Aortic smooth muscle cell (primary cell): ENCODE data around the gene RHOT2. TPM values are rescaled to one million over a fixed set of nuclear protein-coding genes. Genes with fewer than 3 reads are reported as not detected.

Source experiments
- total RNA-seq: library from RNA; depleted of rRNA; stranded (reverse); fragments of >200 nt; gene quantifications from 2 replicates; pipeline ENCODE4 v1.2.3, GENCODE V29; 2014

Gene RHOT2
- total RNA-seq: 27.2 and 32.1 TPM in 2 replicates

DNA sequence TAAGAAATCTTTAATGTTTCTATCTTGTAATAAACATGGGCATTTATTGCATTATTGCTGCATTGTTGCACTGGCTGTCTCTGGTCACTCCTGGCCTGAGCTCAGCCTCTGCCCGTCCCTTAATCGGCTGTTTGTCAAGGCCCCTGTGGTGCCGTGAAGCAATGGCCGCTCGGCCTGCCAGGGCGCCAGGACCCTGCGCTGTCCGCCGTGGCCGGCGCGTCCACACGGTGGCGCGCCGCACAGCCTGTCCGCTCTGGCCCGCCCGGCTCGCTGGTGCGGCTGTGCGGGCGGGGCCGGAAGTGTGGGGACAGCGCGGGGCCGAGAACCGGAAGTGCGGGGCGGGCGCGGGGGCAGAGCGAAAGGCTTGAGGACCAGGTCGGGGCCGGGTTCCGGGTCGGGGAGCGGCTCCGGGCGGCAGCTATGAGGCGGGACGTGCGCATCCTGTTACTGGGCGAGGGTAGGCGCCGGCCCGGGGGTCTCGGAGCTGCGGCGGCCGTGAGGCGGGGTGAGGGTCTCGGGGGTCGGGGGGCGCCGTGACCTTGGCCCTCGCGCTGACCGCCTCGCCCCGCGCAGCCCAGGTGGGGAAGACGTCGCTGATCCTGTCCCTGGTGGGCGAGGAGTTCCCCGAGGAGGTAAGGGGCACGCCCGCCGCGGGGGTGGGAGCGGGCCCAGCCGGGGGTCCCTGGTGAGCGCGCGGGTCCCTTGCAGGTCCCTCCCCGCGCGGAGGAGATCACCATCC, at the start of gene RHOT2:
Gene RHOT2, plus strand, starts transcription at position 353 of the 739 bp plus-strand sequence. Its CDS starts 68 bp downstream, at position 421.

DNA sequence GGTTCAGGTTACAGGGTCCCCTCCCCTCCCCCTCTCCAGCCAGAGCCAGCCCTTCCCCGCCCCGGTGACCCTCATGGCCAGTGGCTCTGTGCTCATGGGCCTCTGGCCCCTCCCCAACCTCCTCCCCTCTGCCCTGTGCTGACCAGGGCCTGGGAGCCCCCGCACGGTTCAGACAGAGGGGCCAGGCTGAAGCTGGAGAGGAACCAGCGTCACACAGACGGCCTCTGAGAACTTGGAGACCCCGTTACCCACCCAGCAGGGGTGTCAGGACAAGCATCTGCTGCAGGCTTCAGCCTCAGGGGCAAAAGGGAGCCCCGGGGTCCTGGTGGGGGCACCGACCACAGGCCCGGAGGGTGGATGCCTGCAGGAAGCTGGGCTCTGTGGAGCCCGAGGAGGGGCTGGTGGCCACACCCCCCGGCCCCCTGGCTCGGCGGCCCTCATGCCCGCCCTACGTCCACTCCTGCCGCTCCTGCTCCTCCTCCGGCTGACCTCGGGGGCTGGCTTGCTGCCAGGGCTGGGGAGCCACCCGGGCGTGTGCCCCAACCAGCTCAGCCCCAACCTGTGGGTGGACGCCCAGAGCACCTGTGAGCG, 37.0 kb upstream of the RHOT2 start, which contains the start of gene WFIKKN1:
Gene WFIKKN1, plus strand, starts transcription at position 171 of the 591 bp plus-strand sequence. Its CDS starts 269 bp downstream, at position 440.

DNA sequence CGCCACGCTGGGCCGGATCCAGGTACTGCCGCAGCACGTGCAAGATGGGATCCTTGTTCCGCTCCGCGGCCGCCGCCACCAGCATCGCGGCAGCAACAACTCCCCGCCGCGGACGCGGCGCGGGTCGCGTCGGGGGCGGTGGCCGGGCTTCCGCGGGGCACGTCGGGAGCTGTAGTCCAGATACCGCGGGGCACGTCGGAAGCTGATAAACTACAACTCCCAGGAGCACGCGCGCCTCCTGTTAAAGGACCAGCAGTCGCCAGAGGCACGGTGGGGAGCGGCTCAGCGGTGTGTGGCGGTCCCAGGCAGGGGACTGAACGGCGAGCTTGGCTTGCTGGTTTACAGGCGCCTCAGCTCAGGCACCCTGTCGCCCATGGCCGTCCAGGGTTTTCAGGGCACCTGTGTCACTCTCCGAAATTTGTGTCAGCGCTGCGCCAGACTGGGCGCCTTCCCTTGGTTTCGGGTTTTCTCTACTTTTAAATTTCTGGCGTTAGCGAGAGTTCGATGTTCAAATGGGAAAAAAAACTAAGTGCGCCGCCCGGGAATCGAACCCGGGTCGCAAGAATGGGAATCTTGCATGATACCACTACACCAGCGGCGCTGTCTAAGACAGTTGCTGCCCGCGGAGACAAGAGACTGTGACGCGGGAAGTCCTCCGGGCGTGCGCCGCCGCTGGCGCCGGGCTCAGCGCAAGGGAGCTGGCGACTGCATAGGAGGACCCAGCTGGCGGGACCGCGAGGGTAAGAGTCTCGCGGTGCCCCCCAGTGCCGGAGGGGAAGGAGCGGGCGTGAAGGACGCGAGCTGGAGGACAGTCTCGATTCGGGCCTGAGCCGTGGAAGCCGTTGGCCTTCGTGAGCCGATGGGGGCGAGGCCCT, 31.5 kb upstream of the RHOT2 start, which contains the start of gene METTL26:
Gene METTL26, minus strand, starts transcription at position 100 of the 875 bp plus-strand sequence. Its CDS starts 15 bp downstream, at position 85.

DNA sequence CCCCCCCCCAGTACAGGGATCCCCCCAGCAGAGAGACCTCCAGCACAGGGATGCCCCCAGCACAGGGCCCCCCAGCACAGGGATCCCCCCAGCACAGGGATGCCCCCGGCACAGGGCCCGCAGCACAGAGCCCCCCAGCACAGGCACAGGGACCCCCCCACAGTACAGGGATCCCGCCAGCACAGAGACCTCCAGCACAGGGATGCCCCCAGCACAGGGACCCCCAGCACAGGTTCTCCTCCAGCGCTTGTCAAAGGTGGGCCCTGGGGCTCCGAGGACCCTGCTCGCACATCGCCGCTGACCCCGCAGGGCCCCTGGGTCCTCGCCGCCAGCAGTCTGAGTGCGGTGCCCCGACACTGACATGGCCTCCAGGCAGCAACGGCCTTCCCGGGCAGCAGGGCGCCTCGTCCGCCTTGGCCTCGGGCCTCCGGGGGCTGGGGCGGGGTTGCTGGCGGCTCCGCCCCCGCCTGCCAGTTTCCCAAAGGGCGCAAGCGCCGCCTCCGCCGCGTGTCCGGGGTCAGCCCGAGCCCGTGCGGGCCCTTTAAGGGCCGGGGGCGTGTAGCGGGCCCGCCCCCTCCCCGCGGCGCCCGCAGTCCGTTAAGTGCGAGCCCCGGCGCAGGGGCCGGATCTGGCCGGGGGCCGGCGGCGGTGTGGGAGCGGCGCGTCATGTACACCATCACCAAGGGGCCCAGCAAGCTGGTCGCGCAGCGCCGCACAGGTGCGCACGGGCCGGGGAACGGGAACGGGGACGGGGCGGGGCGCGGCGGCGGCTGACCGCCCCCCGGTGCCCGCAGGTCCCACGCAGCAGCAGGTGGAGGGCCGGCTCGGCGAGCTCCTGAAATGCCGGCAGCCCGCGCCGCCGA, 26.4 kb upstream of the RHOT2 start, which contains the start of gene MCRIP2:
Gene MCRIP2, plus strand, starts transcription at position 503 of the 863 bp plus-strand sequence. Its CDS starts 164 bp downstream, at position 667.

GRCh38 chr16:648781-649589, 18.9 kb upstream of the RHOT2 start, which contains the start of gene WDR90:
Gene WDR90, plus strand, starts transcription at chr16:649365. Its CDS starts 52 bp downstream, at chr16:649417.

DNA sequence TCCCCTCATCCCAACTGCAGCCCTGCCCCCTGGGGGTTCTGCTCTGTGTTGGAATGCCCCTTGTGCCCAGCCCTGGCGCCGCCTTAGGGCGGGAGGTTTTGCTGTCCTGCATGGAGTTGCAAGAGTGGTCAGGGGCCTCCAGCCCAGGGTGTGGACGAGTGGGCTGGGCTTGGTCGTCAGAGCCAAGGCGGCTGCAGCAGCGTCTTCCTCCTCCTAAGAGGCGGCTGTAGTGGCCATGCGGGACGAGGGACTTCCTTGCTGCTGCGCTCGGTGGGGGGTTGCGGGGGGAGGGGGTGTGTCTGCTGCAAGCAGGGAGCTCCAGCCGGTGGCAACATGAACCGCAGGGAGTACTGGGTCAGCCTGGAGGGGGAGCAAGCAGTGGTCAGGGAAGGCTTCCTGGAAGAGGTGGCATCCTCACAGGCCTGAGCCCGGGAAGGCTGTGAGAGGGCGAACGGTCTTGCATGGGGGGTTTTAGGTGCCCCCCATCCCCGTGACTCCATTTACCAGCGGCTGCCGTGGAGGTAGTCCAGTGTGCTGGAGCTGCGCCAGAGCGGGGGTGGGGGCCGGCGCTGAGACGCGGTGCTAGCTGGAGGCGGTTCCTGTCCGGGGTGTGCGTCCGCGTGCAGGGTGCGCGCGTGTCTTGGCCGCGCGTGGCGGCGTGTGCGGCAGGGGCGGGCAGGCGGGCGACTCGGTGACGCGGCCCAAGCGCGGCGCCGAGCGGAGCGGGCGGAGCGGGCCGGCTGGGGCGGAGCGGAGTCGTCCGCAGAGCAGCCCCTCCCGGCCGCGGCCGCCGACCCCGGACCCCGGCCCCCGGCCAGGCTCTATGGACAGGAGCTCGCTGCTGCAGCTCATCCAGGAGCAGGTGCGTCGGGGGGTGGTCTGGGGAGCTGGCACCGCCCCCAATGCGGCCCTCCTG, 7.3 kb downstream of the RHOT2 start, which contains the start of gene RHBDL1:
Gene RHBDL1, plus strand, starts transcription at position 704 of the 916 bp plus-strand sequence. Its CDS starts 120 bp downstream, at position 824.

DNA sequence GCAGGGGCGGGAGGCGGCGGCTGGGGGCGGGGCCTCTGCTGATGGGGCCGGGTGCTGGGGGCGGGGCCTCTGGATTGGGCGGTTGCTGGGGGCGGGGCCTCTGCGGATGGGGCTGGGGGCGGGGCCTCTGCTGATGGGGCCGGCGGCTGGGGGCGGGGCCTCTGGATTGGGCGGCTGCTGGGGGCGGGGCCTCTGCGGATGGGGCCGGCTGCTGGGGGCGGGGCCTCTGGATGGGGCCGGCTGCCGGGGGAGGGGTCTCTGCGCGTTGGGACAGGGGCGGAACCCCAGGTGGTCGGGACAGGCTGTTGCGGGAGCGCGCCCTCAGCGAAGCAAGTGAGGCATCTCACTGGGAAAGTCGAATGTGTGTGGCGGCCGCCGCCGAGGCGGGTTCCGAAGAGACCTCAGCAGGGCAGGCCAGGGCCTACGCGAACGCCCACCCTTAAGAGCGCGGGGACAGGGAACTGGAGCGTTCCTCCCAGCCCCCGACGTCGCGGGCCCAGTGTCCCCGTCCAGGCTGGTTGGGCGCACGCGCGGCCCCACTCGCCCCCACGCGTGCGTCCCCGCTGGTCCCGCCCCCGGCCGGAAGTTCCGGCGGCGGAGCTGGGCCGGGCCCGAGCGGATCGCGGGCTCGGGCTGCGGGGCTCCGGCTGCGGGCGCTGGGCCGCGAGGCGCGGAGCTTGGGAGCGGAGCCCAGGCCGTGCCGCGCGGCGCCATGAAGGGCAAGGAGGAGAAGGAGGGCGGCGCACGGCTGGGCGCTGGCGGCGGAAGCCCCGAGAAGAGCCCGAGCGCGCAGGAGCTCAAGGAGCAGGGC, 12.1 kb downstream of the RHOT2 start, which contains the start of gene STUB1:
Gene STUB1, plus strand, starts transcription at position 597 of the 811 bp plus-strand sequence. Its CDS starts 116 bp downstream, at position 713.

GRCh38 chr16:684071-684794, 16.3 kb downstream of the RHOT2 start, which contains the start of gene JMJD8:
Gene JMJD8, minus strand, starts transcription at chr16:684334. Its CDS starts 15 bp downstream, at chr16:684319.

DNA sequence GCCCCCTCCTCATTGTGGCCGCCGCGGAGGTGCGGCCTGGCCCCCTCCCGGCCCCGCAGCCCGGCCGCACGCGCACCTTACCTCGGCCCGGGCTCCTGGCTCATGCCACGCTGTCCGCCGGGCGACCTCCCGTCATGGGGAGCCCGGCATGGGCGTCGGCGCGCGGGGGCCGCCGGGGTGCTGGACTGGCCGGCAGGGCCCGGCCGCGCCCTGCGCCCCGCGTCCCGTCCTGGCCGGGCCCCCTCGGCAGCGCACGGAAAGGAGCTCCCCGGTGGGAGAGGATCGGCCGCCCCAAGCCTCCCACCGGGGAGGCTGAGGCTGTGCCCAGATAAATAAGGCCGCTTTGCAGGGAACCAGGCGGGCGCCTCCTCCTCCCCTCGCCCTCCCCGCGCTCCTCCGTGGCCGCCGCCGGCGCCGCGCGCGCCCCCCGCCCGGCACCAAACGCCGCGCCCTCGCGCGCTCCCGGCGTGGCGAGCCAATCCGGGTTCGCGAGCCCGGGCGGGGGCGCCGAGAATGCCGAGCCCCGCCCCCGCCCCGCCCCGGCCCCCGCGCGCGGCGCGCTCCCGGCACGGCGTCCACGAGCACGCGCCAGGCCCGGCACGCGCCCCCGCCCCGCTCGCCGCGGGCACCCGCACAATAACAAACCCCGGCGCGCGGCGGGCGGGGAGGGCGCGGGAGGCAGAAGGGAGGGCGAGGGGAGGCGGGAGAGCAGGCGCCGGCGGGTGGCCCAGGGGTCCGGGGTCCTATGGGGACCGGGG, 37.7 kb downstream of the RHOT2 start, which contains the start of gene FBXL16:
Gene FBXL16, minus strand, starts transcription at position 371 of the 758 bp plus-strand sequence. CDS start 8,396 bp downstream, outside the sequence.

DNA sequence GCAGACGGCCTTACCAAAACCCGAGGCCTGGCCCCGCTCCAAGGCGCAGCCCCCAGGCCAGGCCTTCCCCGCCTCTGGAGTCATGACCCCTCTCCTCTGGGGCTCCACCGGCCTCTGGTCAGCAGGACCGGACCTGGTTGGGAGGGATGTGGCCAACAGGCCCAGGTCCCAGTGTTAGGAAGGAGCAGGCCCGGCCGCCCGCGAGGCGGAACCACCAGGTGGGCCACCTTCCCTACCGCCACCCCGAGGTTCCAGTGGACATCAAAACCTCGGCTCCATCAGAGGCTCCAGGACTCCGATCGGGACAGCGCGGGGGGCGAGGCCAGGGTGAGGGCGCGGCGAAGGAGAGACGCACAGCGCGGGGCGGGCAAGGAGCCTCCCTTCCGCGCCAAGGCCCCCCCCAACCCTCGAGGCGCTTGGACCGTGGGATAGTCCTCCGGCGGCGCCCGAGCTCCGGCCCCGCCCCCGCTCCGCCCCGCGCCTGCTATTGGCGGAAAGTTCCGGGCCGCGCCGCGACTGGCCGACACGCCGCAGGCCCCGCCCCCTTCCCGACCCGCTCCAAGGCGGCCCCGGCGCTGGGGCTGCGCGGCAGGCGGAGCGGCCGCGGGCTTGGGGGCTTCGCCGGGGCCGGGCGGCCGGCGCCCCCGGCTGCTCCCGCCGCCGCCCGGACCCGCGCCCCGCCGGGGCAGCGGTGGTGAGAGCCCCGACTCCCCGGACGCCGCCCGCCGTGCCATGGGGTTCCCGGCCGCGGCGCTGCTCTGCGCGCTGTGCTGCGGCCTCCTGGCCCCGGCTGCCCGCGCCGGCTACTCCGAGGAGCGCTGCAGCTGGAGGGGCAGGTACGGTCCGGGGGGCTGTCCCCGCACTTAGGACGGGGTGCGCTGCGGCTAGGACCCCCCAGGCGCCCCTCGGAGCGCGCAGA, 46.9 kb downstream of the RHOT2 start, which contains the start of gene METRN:
Gene METRN, plus strand, starts transcription at position 561 of the 919 bp plus-strand sequence. Its CDS starts 172 bp downstream, at position 733.

DNA sequence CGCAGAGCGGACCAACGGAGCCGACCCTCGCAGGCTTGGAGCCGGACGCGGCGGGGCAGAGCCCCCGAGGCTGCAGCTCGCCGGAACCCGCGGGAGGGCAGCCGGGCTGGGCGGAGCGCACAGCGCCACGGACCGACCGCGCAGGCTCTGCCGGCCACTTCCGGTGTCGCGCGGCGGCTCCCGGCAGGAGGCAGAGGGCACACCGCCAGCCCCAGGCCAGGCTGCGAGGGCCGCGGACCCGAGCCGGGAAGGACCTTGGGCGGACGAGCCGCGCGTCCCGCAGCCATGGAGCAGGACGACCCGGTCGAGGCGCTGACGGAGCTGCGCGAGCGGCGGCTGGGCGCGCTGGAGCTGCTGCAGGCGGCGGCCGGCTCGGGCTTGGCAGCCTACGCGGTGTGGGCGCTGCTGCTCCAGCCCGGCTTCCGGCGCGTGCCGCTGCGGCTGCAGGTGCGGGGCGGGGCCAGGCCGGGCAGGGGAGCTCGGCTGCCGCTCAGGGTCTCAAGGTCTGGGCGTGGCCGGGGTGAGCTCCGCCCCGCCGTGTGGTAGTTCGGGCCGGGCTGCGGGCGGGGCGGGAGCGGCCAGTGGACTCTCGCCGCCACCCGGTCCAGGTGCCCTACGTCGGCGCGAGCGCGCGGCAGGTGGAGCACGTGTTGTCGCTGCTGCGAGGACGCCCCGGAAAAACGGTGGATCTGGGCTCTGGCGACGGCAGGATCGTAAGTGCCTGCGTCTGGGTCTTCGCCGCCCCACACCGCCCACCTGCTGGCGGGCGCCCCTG, 53.2 kb downstream of the RHOT2 start, which contains the start of gene ANTKMT:
Gene ANTKMT, plus strand, starts transcription at position 157 of the 775 bp plus-strand sequence. Its CDS starts 129 bp downstream, at position 286.

